SK-N-MC (cell line): ENCODE measurements around the gene MAP3K3.

ENCODE experiments used
- EZH2 ChIP-seq: fragments of 200-600 bp; sonication (generic); IDR thresholded peaks from one replicate; pipeline ENCODE4 v1.6.1; 2017; ENCODE audit warnings: antibody characterized with exemption
- FOXP2 ChIP-seq: optimal IDR thresholded peaks from 2 replicates; pipeline ENCODE3; 2011; ENCODE audit warnings: mild to moderate bottlenecking, moderate library complexity; ENCODE audit not compliant: insufficient read depth; ENCODE audit errors: extremely low read length, control extremely low read depth
- POLR2AphosphoS5 ChIP-seq: IDR thresholded peaks from 2 replicates; pipeline ENCODE4 v1.6.1; 2012; ENCODE audit warnings: mild to moderate bottlenecking, low read depth, low read length, borderline replicate concordance

DNA sequence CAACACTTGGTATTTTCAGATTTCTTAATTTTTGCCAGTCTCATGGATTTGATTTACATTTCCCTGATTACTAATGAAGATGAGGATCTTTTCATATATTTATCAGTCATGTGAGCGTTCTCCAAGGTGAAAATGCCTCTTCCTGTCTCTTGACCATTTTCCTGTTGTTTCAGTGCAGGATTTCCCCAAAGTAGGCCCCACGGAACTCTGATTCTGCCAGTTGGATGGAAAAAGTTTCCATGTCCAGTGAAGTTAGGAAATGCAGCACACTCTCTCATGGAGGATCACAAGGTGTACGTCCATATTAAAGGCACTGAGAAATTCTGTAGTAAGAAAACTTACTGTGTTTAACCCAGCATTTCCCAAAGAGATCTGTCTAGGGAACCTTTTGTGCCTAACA is 94.2 kb downstream of the MAP3K3 start:
- TF ChIP-seq POLR2AphosphoS5: no peak
- no peak for TF ChIP-seq EZH2
- no peak for TF ChIP-seq FOXP2
